GM19025 (cell line): ENCODE results near the gene EPHA1.

Experiments
- ATAC-seq: cut with Tn5 transposase; IDR thresholded peaks from one replicate; pipeline ENCODE4 v1.9.1; 2021; ENCODE audit warnings: mild to moderate bottlenecking, low read depth, moderate library complexity; ENCODE audit not compliant: unreplicated experiment

Gene EPHA1

DNA sequence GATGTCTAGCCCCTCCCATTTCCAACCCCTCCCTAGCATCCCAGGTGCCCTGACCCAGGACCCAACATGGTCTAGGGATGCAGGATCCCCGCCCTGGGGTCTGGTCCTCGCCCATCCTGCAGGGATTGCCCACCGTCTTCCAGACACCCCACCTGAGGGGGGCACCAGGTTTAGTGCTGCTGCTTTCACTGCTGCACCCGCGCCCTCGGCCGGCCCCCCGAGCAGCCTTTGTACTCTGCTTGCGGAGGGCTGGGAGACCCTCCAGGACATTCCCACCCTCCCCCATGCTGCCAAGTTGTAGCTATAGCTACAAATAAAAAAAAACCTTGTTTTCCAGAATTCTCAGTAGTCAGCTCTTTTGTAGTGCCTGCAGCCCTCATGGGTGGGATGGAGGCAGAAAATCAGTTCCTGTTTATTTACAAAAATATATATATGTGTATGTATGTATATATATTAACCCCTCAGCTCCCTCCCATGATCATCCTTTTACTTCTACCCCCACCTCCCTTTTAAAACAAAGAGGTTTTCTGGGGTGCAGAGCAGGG, 17.8 kb downstream of the EPHA1 start:
- no peak for ATAC-seq

DNA sequence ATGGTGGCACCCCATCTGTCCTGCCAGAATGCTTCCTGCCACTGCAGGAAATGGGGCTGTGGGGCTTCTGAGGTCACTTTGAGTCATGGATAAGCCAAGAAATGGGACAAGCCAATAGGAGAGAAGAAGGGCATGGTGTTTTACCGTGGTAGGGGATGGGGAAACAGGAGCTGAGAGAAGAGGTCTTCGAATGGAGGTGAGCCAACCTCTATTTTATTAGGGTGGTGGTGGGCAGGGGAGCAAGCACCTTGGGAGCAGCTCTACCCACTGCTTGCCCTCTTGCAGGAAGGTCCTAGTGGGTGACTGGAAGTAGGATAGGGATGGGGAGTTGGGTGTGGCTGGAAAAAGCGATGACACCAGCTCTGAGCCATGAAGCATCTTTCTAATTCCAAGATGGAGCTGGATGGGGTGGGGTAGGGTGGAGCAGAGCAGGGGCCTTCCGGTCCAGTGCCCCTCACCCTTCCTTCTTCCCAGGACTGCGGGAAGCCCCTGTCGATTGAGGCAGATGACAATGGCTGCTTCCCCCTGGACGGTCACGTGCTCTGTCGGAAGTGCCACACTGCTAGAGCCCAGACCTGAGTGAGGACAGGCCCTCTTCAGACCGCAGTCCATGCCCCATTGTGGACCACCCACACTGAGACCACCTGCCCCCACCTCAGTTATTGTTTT, 18.4 kb downstream of the EPHA1 start:
- ATAC-seq, result no peak

DNA sequence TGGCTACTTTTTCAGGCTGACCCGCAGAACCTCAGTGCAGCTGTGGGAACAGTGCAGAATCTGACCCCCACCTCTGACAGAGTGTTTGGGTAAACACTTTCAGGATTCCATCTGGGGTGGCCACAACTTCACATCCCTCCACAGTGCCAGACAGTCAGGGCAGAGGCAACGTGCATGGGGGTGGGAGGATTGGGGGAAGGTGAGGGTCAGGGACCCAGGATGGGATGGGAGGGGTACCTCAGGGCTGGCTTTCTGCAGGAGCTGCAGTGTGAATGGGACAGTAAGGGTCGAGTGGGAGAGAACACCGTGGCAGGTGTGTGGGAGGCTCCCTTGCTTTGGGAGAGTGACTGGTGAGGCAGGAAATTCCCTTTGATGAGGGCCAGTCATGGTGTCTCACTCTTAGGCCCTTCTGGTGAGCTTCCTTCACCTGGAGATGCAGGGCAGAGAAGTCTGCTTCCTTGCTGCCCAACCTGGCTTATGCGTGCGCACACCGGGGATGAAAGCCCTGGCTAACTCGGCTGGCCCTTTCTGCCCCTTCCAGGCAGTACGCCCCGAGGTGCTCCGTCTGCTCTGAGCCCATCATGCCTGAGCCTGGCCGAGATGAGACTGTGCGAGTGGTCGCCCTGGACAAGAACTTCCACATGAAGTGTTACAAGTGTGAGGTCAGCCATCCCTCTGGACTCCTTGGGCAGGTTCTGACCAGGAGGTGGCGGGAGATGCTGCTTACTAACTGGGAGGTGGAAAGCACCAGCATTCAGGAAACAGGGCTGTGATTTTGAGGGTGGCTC, 19.1 kb downstream of the EPHA1 start:
- no peak for ATAC-seq

DNA sequence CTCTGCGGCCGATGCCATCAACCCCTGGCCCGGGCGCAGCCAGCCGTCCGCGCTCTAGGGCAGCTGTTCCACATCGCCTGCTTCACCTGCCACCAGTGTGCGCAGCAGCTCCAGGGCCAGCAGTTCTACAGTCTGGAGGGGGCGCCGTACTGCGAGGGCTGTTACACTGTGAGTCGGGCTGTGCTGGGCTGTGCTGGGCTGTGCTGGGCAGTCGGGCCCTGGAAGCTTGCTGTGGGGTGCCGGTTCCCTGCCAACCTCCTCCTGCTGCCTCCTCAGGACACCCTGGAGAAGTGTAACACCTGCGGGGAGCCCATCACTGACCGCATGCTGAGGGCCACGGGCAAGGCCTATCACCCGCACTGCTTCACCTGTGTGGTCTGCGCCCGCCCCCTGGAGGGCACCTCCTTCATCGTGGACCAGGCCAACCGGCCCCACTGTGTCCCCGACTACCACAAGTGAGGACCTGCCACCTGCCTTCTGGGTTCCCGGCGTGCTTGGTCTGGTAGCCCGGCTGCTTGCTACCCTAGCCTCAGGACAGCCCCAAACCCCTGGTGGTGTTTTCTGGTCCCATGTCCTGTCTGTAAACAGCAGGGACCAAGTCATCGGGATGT, 20.1 kb downstream of the EPHA1 start:
- ATAC-seq, result no peak

DNA sequence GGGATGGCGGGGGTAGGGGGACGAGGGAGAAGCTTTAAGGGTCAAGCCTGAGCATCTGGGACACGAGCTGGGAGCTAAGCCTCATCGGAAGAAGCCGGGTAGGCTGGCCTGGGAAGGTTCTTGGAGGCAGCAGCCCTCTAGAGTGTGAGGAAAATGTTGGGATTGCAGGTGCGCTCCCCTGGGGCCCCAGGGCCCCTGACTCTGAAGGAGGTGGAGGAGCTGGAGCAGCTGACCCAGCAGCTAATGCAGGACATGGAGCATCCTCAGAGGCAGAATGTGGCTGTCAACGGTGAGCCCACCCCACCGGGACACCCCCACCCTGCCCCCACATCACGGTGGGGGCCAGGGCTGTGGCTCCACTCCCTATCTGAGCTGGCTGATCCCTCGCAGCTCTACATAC, 20.6 kb downstream of the EPHA1 start:
- no peak for ATAC-seq

DNA sequence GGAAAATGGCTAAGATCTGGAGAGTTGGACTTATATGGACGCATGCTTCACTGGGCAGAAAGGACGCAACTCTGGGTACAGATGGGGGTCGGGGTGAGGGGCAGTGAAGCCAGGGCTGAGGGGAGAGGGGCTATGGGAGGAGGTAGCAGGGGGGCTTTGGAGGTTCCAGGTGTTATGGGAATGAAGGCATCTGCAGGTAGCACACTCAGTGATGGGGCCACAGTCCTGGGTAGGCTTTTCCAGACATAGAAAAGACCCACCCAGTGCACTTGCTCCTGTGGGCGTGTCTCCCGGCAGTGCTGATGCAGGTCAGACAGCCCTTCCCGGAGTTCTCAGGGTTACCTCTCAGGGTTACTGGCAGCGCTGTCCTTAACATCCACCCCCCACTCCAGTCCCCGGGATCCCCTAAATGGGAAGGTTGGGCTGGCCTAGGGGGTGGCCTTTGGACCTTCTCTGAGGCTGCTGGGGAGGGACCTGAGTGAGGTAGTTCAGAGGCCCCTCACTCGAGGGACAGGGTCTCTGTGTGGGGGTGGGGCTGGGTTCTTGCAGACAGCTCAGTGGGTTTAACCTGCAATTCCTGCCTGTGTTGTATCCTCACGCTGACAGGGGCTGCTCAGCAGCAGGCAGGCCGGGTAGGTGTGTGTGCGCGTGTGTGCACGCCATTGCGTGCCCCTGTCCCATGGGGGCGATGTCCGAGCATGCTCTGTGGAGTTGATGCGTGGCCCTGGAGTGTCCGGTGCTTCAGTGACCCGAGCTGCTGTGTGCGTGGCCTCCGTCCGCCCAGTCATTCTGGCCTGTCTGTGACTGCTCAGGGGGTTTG, 21.3 kb downstream of the EPHA1 start:
- no peak for ATAC-seq

DNA sequence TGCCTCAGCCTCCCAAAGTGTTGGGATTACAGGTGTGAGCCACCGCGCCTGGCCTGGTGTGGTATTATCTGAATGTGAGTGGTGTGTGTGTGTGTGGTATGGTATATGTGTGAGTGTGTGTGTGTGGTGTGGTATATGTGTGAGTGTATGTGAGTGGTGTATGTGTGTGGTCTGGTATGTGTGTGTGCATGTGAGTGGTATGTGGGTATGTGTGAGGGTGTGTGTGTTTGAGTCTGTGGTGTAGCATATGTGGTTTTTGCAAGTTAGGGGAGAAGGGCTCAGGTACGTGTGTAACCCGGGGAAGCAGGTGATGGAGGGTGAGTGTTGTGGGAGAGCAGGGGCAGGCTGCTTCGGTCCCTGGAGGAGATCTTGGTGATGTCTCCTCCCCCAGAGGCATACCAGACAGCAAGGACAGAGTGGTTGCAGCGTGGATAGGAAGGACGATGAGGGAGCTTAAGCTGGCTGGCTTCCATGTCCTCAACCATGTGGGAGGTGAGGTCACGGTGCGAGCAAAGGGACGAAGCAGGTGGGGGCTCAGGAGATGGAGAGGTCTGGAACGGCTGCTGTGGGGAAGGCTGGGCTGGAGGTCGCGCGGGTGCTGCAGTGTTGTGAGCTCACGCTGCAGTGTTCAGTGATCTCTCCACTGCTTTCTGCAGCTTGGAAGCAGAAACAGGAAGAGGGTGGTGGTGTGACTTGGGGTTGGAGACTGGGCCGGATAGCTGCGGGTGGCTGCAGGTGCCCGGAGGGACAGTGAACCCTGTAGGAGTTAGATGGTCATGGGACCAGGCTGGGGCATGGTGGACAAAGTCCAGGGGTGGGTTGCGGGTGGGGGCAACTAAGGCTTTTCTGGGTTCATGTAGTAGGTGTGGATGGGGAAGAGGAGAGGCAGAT, 22.5 kb downstream of the EPHA1 start:
- no peak for ATAC-seq

DNA sequence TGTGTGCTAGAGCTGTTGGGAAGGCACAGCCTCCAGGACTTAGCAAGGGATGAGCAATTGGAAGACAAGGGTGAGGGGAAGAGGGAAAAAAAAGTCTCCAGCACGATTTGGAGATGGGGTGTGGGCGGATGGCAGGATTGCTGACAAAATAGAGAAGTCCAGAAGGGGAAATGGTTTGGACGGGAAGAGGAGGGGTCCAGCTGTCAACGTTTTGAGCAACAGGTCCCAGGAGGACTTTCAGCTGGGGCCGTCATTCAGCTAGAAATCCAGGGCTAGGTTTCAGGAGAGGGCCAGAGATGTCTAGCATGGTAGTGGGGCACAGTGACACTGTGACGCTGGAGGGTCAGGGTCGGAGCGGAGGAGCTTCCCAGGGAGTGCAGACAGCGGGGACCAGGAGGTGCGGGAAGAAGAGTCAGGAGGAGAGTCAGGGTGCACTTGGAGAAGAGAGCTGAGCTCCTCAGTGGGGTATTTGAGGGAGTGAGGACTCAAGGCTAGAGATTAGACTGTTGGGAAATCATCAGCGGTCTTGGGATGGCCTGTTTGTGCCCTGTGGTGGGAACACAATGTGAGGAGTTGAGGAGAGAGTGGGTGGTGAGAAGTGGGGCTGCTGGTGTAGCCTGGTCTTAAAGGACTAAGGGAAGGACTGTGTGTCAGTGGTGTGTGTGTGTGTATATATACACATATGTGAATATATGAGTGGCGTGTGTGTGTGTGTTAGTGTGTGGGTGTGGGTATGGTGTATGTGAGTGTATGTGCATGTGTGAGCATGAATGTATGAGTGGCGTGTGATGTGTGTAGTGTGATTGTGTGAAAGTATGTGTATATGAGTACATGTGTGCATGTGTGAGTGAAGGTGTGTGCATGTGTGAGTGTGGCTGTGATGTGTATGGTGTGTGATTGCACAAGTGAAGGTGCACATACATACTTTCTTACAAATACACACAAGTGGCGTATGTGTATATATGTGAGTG, 23.7 kb downstream of the EPHA1 start:
- no peak for ATAC-seq

DNA sequence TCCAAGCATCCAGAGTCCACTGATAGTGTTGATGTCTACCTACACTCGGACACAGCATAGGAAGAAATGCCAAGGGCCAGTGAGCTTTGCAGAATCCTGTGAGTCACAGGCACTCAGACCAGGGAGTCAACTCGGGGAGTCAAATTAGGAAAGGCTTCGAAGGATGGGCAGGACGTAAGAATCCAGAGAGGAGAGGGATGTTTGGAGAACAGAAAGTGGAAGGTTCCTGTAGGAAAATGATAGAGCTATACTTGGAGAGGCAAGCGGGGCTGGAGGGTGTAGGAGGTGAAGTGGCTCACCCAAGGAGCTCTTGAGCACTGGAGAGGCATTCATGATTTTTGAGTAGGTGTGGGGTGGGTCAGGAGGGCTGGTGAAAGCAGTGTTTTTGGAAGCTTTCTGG, 24.5 kb downstream of the EPHA1 start:
- no peak for ATAC-seq

DNA sequence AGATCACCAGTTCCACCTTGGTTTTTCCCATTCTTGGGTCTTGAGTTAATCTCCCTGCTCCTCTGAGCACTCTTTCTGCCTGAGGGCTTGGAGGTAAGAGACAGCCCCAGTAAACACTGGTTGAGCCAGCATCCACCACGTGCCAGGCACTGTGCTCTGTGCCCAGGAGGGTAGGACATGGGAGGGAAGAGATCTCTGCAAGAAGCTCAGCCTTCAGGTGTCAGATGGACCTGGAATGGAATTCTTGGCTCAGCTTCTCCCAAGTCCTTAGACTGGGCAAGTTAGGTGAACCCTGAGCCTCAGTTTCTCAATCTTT, 25.1 kb downstream of the EPHA1 start:
- no peak for ATAC-seq

DNA sequence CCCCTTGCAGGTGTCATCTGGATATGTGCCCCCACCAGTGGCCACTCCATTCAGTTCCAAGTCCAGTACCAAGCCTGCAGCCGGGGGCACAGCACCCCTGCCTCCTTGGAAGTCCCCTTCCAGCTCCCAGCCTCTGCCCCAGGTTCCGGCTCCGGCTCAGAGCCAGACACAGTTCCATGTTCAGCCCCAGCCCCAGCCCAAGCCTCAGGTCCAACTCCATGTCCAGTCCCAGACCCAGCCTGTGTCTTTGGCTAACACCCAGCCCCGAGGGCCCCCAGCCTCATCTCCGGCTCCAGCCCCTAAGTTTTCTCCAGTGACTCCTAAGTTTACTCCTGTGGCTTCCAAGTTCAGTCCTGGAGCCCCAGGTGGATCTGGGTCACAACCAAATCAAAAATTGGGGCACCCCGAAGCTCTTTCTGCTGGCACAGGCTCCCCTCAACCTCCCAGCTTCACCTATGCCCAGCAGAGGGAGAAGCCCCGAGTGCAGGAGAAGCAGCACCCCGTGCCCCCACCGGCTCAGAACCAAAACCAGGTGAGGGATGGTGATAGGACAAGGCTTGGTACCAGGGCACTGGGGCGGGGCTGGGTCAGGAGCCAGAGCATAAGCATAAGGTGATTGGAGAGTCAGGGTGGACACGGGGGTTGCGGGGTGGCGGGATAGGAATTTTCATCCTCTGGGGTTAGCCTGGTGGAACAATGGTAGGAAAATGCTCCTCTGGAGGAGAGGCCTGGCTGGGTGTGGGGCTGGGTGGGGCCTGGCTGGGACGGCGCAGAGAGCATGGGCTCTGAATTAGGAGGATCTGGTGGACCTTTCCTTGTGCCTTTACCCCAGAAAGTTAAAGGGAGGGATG, 25.6 kb downstream of the EPHA1 start:
- ATAC-seq, result no peak

DNA sequence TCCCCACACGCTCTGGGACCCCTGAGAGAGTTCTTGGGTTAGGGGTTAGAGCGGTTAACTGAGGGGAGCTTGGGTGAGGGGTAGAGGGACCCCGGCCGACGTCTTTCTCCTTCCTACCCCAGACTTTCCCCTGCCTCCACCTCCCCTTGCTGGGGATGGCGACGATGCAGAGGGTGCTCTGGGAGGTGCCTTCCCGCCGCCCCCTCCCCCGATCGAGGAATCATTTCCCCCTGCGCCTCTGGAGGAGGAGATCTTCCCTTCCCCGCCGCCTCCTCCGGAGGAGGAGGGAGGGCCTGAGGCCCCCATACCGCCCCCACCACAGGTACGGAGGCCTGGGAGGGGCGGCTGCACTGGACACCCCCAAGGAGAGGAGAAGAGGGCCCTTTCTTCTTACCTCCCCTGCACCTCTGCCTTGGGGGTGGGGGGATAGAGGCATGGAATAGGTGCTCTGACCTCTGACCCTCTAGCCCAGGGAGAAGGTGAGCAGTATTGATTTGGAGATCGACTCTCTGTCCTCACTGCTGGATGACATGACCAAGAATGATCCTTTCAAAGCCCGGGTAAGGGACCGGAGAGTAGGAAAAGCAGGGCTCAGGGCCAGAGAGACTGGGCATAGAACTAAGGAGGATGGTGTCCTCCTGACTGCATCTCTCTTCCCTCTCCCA, 26.4 kb downstream of the EPHA1 start:
- no peak for ATAC-seq

DNA sequence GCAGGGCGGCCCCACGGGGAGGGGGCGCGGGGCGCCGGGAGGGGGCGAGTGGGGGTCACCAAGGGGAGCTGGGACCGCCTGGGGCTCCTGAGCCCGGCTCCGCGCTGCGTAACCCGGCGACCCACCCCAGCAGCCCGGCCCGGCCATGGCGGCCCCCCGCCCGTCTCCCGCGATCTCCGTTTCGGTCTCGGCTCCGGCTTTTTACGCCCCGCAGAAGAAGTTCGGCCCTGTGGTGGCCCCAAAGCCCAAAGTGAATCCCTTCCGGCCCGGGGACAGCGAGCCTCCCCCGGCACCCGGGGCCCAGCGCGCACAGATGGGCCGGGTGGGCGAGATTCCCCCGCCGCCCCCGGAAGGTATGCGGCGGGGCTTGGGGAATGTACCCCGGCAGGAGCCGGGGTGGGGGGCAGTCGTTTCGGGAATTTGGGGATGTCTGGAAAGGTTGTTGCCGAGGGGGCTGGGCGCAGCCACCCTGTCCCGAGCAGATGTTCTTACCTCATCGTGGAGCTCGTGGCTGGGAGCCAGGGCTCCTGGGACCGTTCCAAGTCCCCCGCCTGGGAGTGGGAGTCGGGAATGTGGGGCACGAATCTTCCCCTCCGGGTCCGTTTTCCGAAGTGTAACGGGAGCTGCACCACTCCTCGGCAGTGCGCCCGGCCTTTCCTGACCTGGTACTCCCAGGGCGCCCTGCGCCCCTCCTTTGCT, 27.1 kb downstream of the EPHA1 start:
- peak; percentile 10 for ATAC-seq

DNA sequence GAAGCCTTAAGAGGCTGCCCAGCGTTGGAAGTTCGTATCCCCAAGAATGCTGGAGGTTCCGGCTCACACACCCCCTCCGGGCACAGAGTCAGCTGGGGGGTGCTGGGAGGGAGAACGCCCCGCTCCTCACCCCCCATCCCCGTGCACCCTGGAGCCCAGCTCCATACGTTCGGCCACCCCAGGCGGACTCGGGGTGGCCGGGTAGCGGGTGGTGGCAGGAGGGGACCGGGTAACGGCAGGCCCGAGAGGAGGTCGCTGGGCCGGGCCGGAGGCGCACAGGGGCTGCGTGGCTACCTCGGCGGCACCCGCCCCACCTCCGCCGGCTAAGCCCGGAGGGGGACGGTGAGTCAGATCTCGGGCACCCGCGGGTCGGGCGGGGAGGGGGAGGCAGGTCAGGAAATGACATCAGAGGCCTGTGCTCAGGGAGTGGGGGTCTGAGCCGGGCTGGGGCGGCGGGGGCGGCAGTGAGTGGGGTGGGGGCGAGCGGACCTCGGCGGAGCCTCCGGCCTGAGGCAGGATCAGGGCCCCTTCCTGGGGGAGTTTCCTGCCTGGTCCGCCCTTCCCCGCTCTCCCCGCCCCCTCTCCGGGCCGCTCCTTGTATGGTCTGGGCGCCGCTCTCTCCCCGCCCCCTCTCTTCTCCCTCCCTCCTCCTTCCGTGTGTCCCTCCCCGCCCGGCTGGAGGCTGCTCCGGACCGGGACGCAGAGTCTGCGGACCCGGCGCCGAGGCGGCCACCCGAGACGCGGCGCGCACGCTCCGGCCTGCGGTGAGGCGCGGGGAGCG, 27.8 kb downstream of the EPHA1 start, which contains the start of gene ZYX:
Gene ZYX (plus strand): TSS at position 700 of the 781 bp plus-strand sequence. CDS start 227 bp downstream, outside the sequence.
- ATAC-seq, result peak; percentile 82

DNA sequence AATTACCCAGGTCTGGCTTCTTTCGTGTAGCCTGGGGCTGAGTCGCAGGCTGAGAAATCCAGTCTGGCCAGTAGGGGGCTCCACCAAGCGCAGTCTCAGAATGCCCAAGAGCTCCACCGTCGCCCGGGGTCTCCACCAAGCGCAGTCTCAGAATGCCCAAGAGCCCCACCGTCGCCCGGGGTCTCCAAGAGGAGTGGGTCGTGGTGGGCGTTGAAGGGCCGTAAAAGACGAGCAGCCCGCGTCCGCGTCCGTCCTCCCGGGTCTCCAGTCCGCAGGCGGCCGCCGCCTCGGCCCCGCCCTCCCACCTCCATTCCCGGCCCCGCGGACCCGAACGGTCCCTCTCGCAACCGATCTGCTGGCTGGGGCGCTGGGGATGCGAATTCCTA, 28.4 kb downstream of the EPHA1 start:
- ATAC-seq, result peak; percentile 35
